SK-N-SH (cell line): ENCODE measurements around the gene ING5.

Source experiments
- CHD2 ChIP-seq: fragments of 150-350 bp; IDR thresholded peaks from 2 replicates; pipeline ENCODE4 v1.6.1; 2018; ENCODE audit warnings: low read length; ENCODE audit not compliant: partially characterized antibody
- EP300 ChIP-seq, 2 experiments: IDR thresholded peaks; 2 replicates each; pipeline versions ENCODE4 v1.4.0 to v1.6.1; 2012; ENCODE audit warnings: borderline replicate concordance in 1 of 2, low read depth in 1 of 2, low read length in 1 of 2
- EZH2phosphoT487 ChIP-seq: fragments of 200-600 bp; sonication (generic); IDR thresholded peaks from 2 replicates; pipeline ENCODE4 v1.6.1; 2017; ENCODE audit warnings: low read depth, mixed run types, mild to moderate bottlenecking, antibody characterized with exemption, moderate library complexity, borderline replicate concordance
- JUND ChIP-seq: IDR thresholded peaks from 2 replicates; pipeline ENCODE4 v1.4.0; 2012
- RAD21 ChIP-seq: IDR thresholded peaks from 2 replicates; pipeline ENCODE4 v1.6.1; 2012; ENCODE audit warnings: mild to moderate bottlenecking, low read length
- RCOR1 ChIP-seq: fragments of 150-350 bp; IDR thresholded peaks from 2 replicates; pipeline ENCODE4 v1.6.1; 2017; ENCODE audit warnings: antibody characterized with exemption, low read length
- RFX5 ChIP-seq: IDR thresholded peaks from 2 replicates; pipeline ENCODE4 v1.6.1; 2012; ENCODE audit warnings: mild to moderate bottlenecking, improper control_type of control experiment, low read length
- TCF12 ChIP-seq: IDR thresholded peaks from 2 replicates; pipeline ENCODE4 v1.4.0; 2012
- TF ChIP-seq, protein P1 (sequence below): IDR thresholded peaks from 2 replicates; pipeline ENCODE4 v1.4.0; 2012; ENCODE audit warnings: low read depth
- TF ChIP-seq, protein P2 (sequence below): fragments of 200-600 bp; sonication (generic); IDR thresholded peaks from 2 replicates; pipeline ENCODE4 v1.6.1; 2017; ENCODE audit warnings: antibody characterized with exemption, mild to moderate bottlenecking, moderate library complexity
- TF ChIP-seq, protein P3 (sequence below): fragments of 150-350 bp; IDR thresholded peaks from 2 replicates; pipeline ENCODE4 v1.6.1; 2017; ENCODE audit warnings: antibody characterized with exemption, low read length, low read depth, borderline replicate concordance

DNA sequence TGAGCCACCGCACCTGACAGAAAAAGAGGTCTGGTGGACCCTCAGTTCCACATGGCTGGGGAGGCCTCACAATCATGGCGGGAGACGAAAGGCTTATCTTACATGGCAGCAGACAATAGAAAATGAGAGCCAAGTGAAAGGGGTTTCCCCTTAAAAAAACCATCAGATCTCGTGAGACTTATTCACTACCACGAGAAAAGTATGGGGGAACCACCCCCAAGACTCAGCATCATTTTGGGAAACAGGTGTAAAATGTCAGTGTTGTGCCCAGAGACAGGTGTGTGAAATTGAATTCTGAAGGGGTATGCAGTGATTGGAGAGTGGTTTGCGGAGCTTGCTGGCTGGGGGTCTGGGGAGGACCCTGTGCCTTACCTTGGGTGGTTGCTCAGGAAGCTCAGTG is 28.0 kb downstream of the ING5 start:
- TF ChIP-seq RCOR1 (no peak), JUND (no peak), TCF12 (no peak), RFX5 (no peak), EZH2phosphoT487 (no peak), EP300 (IDR thresholded peaks at IDR 0.05; ENCODE audit: borderline replicate concordance in 1 of 2, low read depth in 1 of 2, low read length in 1 of 2) (no peak), CHD2 (no peak), RAD21 (no peak)
- TF ChIP-seq, protein P1, sequence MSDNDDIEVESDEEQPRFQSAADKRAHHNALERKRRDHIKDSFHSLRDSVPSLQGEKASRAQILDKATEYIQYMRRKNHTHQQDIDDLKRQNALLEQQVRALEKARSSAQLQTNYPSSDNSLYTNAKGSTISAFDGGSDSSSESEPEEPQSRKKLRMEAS: no peak
- TF ChIP-seq, protein P2, sequence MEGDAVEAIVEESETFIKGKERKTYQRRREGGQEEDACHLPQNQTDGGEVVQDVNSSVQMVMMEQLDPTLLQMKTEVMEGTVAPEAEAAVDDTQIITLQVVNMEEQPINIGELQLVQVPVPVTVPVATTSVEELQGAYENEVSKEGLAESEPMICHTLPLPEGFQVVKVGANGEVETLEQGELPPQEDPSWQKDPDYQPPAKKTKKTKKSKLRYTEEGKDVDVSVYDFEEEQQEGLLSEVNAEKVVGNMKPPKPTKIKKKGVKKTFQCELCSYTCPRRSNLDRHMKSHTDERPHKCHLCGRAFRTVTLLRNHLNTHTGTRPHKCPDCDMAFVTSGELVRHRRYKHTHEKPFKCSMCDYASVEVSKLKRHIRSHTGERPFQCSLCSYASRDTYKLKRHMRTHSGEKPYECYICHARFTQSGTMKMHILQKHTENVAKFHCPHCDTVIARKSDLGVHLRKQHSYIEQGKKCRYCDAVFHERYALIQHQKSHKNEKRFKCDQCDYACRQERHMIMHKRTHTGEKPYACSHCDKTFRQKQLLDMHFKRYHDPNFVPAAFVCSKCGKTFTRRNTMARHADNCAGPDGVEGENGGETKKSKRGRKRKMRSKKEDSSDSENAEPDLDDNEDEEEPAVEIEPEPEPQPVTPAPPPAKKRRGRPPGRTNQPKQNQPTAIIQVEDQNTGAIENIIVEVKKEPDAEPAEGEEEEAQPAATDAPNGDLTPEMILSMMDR: no peak
- TF ChIP-seq, protein P3, sequence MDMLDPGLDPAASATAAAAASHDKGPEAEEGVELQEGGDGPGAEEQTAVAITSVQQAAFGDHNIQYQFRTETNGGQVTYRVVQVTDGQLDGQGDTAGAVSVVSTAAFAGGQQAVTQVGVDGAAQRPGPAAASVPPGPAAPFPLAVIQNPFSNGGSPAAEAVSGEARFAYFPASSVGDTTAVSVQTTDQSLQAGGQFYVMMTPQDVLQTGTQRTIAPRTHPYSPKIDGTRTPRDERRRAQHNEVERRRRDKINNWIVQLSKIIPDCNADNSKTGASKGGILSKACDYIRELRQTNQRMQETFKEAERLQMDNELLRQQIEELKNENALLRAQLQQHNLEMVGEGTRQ: no peak
